NCI-H460 (cell line): Measurements from ENCODE around the gene MSTO1. TPM values are rescaled to one million over a fixed set of nuclear protein-coding genes. Genes with fewer than 3 reads are reported as not detected.
A peak's percentile ranks its signal among the peaks of the same experiment; 100 is the strongest.
"Not testable (repeated sequence)": the region's sequence is repeated elsewhere in the genome, so short reads cannot be mapped to it uniquely, and the experiment has no call there.

Source experiments
- DNase-seq: peaks from one replicate; pipeline ENCODE4 v3.0.0-alpha.2; 2016; ENCODE audit warnings: low read depth; ENCODE audit errors: extremely low read depth
- polyA plus RNA-seq: library from polyadenylated mRNA; depleted of rRNA; stranded (reverse); fragments of >200 nt; gene quantifications from 2 replicates; pipeline ENCODE4 v1.2.3, GENCODE V29; 2014; cell fraction: nucleus; rRNA removed
- total RNA-seq: library from RNA; depleted of rRNA; stranded (reverse); fragments of >200 nt; shearing (Covaris generic); gene quantifications from 2 replicates; pipeline ENCODE4 v1.2.3, GENCODE V29; 2014; rRNA removed

The MSTO1 gene
- total RNA-seq: 21.6 and 29.2 TPM in 2 replicates
- polyA plus RNA-seq: 194 and 238 TPM in 2 replicates

GRCh38 chr1:155609515-155610256 is at the start of gene MSTO1:
Gene MSTO1 (plus strand): TSS chr1:155610218. CDS start chr1:155610249, 31 bp downstream.
- peak; percentile 99 for DNase-seq

- DNase-seq: not testable (repeated sequence)
Measured at GRCh38 chr1:155561779-155562580, 48.0 kb upstream of the MSTO1 start.

- DNase-seq: peak; percentile 96
Measured at GRCh38 chr1:155562581-155563376, 47.2 kb upstream of the MSTO1 start, which contains the start of gene ASH1L. Gene ASH1L (minus strand): TSS chr1:155562803. CDS start chr1:155521519, 41,284 bp downstream.

- DNase-seq: peak; percentile 20
Measured at GRCh38 chr1:155563377-155564022, 46.5 kb upstream of the MSTO1 start.

- peak; percentile 100 for DNase-seq
Measured at GRCh38 chr1:155569988-155570592, 39.9 kb upstream of the MSTO1 start.

- DNase-seq: no peak
Measured at GRCh38 chr1:155570593-155570990, 39.4 kb upstream of the MSTO1 start.

- no peak for DNase-seq
Measured at GRCh38 chr1:155574077-155574476, 35.9 kb upstream of the MSTO1 start.

GRCh38 chr1:155575608-155576007 is 34.4 kb upstream of the MSTO1 start:
- DNase-seq: not testable (repeated sequence)

GRCh38 chr1:155583846-155584245 is 26.2 kb upstream of the MSTO1 start:
- not testable (repeated sequence) for DNase-seq

GRCh38 chr1:155589282-155589681 is 20.7 kb upstream of the MSTO1 start:
- not testable (repeated sequence) for DNase-seq

GRCh38 chr1:155590516-155591247 is 19.3 kb upstream of the MSTO1 start:
- not testable (repeated sequence) for DNase-seq

- peak; percentile 75 for DNase-seq
Measured at GRCh38 chr1:155591770-155592169, 18.2 kb upstream of the MSTO1 start.

GRCh38 chr1:155595877-155596474 is 14.0 kb upstream of the MSTO1 start:
- not testable (repeated sequence) for DNase-seq

- DNase-seq: no peak
Measured at GRCh38 chr1:155596864-155597263, 13.2 kb upstream of the MSTO1 start.

GRCh38 chr1:155598842-155599331 is 11.1 kb upstream of the MSTO1 start:
- DNase-seq: no peak

- not testable (repeated sequence) for DNase-seq
Measured at GRCh38 chr1:155599828-155600572, 10.0 kb upstream of the MSTO1 start.

- DNase-seq: peak; percentile 8
Measured at GRCh38 chr1:155607708-155608107, 2.3 kb upstream of the MSTO1 start.

- no peak for DNase-seq
Measured at GRCh38 chr1:155608888-155609225, 1.2 kb upstream of the MSTO1 start.
